ENCODE data around the gene ATP6V0E2. TPM values are rescaled to one million over a fixed set of nuclear protein-coding genes. Genes with fewer than 3 reads are reported as not detected.

Gene ATP6V0E2
- total RNA-seq, 1 experiment from 2014 or later = 76.6 TPM

Other genes starting within 250 kb of the ATP6V0E2 start
- gene ZNF467, start 100.4 kb upstream of the ATP6V0E2 start, total RNA-seq (2014; rRNA removed; shearing (Covaris generic)) = 0.96 TPM in 1 of 2 replicates, not detected in the other
- gene ZNF862, start 35.6 kb upstream of the ATP6V0E2 start, total RNA-seq (2014; rRNA removed; shearing (Covaris generic)) = 5.0 and 6.4 TPM in 2 replicates

All from M059J (cell line).